ENCODE measurements around the gene SMG6.
"Not testable (repeated sequence)": the region's sequence is repeated elsewhere in the genome, so short reads cannot be mapped to it uniquely, and the experiment has no call there.

SMG6 gene

DNA sequence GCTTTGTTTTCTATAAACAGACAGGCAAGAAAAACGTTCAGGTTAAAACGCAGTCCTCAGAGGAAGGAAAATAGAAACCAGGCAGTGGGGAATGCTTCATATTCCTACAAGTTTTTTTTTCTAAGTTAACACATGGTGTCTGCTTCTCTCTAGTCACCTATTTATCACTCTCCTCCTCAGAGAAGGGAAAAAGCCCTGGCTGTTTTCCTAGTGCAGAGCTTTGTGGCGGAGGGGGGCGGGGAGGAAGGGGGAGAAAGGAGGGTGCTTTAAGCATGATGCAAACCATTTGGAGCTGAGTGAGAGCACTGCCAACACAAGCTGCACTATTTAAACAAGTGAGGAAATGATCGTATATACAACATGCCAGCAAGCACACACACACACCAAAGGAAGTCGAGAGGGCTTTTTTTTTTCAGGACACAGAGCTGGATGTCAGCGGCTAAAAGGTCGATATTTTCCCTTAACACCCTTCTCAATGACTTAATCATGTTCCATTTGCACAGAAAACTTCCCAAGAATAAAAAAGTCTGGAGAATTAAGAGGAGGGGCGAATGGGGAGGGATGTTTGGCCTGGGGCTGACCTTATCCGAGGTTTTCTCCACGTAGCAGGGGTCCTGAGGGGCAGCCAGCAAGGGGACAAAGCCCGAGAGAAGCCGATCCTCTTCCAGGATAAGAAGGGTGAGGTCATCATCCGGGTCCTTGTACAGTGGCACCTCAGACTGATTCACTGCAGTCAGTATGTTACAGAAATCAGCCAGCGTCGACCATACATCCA, 131.3 kb downstream of the SMG6 start (continued):
- TF ChIP-seq ZBTB11 (tag by site-specific recombination; conservative IDR thresholded peaks at IDR 0.05; ENCODE audit: low read depth) (no peak), BCL11B (tag by site-specific recombination; IDR thresholded peaks at IDR 0.05; ENCODE audit: low read depth) (no peak), GFI1B (tag by site-specific recombination; IDR thresholded peaks at IDR 0.05) (no peak), OSR2 (tag by site-specific recombination; IDR thresholded peaks at IDR 0.05) (no peak), ZNF707 (tag by site-specific recombination; IDR thresholded peaks at IDR 0.05) (no peak), IKZF3 (tag by site-specific recombination; IDR thresholded peaks at IDR 0.05) (no peak)
- TF ChIP-seq, protein P1, sequence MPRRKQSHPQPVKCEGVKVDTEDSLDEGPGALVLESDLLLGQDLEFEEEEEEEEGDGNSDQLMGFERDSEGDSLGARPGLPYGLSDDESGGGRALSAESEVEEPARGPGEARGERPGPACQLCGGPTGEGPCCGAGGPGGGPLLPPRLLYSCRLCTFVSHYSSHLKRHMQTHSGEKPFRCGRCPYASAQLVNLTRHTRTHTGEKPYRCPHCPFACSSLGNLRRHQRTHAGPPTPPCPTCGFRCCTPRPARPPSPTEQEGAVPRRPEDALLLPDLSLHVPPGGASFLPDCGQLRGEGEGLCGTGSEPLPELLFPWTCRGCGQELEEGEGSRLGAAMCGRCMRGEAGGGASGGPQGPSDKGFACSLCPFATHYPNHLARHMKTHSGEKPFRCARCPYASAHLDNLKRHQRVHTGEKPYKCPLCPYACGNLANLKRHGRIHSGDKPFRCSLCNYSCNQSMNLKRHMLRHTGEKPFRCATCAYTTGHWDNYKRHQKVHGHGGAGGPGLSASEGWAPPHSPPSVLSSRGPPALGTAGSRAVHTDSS (tag by site-specific recombination; IDR thresholded peaks at IDR 0.05), result 0 out of 2 replicates have a peak, but pooled peaks have one; percentile 24

DNA sequence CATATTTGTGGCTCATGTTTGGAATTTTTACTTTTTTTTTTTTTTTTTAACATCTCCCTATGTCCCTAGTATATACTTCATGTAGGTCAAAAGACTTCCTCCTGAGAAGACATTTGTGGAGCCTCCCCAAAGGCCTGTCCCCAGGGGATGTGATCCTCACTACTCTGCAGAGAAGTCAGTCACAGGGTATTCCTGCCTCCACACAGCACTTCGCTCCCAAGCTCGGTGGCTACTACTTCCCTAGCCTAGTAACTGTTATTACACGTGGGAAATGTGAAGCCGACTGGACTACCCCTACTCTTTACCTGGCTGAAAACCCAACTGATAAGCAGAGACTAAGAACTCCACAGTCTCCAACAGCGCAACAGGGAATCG, 131.9 kb downstream of the SMG6 start:
- Histone ChIP-seq H3K4me1 (ENCODE audit: control insufficient read depth, insufficient read depth, low read length) (peaks cover 32% of the 10 kb centered on the region), H3K36me3 (ENCODE audit: control insufficient read depth in 2 of 2, insufficient read depth in 1 of 2, low read length in 2 of 2) (peaks cover 16 to 22% of the 10 kb centered on the region in 2 experiments; a peak in 2 of 3 replicates), H3K27ac (ENCODE audit: extremely low read depth, low read depth, low read length) (peak overlapping the region; percentile 53; the same call in 1 of the 2 replicates), H3K4me3 (ENCODE audit: low read depth, low read length) (no peak overlapping the region), H3K9me3 (ENCODE audit: control insufficient read depth, insufficient read depth, low read depth, low read length) (no peaks in the 10 kb centered on the region)
- POLR2A ChIA-PET, result interaction anchor here (0.6 kb wide), 1 partner anchor 38 kb away, joined by 4 read pairs; no protein-coding TSS in a partner anchor
- CTCF ChIA-PET, result no interaction called here
- no peak for TF ChIP-seq ZNF768 (tag by site-specific recombination; IDR thresholded peaks at IDR 0.05)
- no peak for TF ChIP-seq OSR2 (tag by site-specific recombination; IDR thresholded peaks at IDR 0.05)
- no peak for TF ChIP-seq ZNF24 (tag by site-specific recombination; IDR thresholded peaks at IDR 0.05)
- TF ChIP-seq FEZF1 (tag by site-specific recombination; IDR thresholded peaks at IDR 0.05), result no peak
- TF ChIP-seq ZNF214 (tag by site-specific recombination; IDR thresholded peaks at IDR 0.05; ENCODE audit: borderline replicate concordance), result no peak

DNA sequence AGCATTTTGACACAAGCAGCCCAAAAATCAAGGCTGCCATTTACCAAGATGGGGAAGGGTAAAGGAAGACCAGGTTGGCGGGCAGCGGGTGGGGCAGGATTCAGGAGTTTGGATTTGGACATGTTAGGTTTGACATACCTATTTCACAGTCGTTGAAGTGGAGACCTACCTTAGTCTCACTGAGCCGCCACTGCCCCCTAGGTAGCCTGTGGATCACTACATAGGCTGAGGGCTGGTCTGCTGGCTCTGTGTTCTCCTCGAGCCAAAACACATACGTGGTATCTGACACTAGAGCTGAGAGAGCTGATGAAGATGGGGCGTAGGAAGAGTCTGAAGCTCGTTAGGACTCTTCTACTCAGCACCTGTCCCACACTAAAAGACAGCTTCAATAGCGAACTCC, 133.6 kb downstream of the SMG6 start:
- Histone ChIP-seq H3K4me1 (ENCODE audit: control insufficient read depth, insufficient read depth, low read length) (peaks cover 27% of the 10 kb centered on the region), H3K27ac (ENCODE audit: extremely low read depth, low read depth, low read length) (no peak overlapping the region), H3K9me3 (ENCODE audit: control insufficient read depth, insufficient read depth, low read depth, low read length) (no peaks in the 10 kb centered on the region), H3K4me3 (ENCODE audit: low read depth, low read length) (no peak overlapping the region), H3K36me3 (ENCODE audit: control insufficient read depth in 2 of 2, insufficient read depth in 1 of 2, low read length in 2 of 2) (peaks cover 16 to 27% of the 10 kb centered on the region in 2 experiments; a peak in 2 of 3 replicates)
- TF ChIP-seq ZNF148 (tag by site-specific recombination; IDR thresholded peaks at IDR 0.05; ENCODE audit: borderline replicate concordance) (no peak), CTCF (tag by site-specific recombination; IDR thresholded peaks at IDR 0.05) (peak; percentile 47; the same call in 1 of the 2 replicates), ZNF354C (tag by site-specific recombination; IDR thresholded peaks at IDR 0.05; ENCODE audit: borderline replicate concordance, low read depth) (no peak)
- CTCF ChIA-PET, result interaction anchor here (0.7 to 3.3 kb wide), 5 partner anchors 50 to 288 kb away, joined by 3 to 15 read pairs (median 4); partner anchors contain the start of gene HIC1
- POLR2A ChIA-PET, result no interaction called here

DNA sequence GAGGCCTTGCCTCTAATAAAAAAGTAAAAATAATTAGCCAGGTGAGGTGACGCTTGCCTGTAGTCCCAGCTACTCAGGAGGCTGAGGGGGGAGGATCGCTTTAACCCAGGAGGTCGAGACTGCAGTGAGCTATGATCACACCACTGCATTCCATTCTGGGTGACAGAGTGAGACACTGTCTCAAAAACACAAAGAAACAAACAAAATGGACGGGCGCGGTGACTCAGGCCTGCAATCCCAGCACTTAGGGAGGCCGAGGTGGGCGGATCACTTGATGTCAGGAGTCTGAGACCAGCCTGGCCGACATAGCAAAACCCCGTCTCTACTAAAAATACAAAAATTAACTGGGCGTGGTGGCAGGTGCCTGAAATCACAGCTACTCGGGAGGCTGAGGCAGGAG, 137.9 kb downstream of the SMG6 start:
- CTCF ChIA-PET, result interaction anchor here (0.7 to 1.6 kb wide), 5 partner anchors 13 to 130 kb away, joined by 3 to 9 read pairs (median 4); no protein-coding TSS in a partner anchor
- POLR2A ChIA-PET; H3K27ac ChIP-seq (ENCODE audit: extremely low read depth, low read depth, low read length); H3K4me1 ChIP-seq (ENCODE audit: control insufficient read depth, insufficient read depth, low read length); H3K4me3 ChIP-seq (ENCODE audit: low read depth, low read length); H3K9me3 ChIP-seq (ENCODE audit: control insufficient read depth, insufficient read depth, low read depth, low read length): not testable (repeated sequence)
- peaks cover 25 to 37% of the 10 kb centered on the region in 2 experiments; a peak in 2 of 3 replicates for H3K36me3 ChIP-seq (ENCODE audit: control insufficient read depth in 2 of 2, insufficient read depth in 1 of 2, low read length in 2 of 2)
